ENCODE results near the gene DAG1.

DNA sequence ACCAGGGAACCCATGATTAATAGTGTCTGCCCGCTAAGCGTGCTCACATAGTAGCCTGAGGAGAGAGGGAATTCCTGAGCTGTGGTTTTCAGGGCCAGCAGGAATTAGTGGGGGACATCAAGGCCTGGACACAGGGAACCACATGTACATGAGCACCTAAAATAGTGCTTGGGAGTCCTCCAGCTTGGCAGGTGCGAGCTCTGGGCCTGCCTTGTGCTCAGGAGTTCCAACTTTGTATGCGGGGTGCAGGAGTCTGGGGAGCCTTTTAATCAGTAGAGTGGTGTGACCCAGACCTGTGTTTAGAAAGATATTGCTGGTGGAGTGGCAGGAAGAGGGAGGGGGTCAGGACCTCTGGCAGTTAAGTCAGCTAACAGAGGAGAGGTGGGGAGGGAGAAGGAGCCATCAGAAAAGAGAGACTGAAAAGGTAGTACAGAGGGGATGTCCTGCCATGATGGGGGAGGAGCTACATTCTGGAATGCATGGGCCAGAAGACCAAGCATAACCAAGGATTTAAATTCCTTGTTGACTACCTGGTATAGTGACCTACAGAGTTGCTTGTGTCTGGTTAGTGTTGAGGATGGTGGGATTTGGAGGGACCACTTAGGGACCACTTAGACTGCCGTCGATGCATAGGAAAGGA, 1.9 kb downstream of the DAG1 start:
- TF ChIP-seq, protein P1, sequence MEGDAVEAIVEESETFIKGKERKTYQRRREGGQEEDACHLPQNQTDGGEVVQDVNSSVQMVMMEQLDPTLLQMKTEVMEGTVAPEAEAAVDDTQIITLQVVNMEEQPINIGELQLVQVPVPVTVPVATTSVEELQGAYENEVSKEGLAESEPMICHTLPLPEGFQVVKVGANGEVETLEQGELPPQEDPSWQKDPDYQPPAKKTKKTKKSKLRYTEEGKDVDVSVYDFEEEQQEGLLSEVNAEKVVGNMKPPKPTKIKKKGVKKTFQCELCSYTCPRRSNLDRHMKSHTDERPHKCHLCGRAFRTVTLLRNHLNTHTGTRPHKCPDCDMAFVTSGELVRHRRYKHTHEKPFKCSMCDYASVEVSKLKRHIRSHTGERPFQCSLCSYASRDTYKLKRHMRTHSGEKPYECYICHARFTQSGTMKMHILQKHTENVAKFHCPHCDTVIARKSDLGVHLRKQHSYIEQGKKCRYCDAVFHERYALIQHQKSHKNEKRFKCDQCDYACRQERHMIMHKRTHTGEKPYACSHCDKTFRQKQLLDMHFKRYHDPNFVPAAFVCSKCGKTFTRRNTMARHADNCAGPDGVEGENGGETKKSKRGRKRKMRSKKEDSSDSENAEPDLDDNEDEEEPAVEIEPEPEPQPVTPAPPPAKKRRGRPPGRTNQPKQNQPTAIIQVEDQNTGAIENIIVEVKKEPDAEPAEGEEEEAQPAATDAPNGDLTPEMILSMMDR (IDR thresholded peaks at IDR 0.05), result no peak
- no peak for TF ChIP-seq POLR2A (IDR thresholded peaks at IDR 0.05)
